H9 (cell line): ENCODE results near the gene NDE1. TPM values are rescaled to one million over a fixed set of nuclear protein-coding genes. Genes with fewer than 3 reads are reported as not detected.
A peak's percentile ranks its signal among the peaks of the same experiment; 100 is the strongest.

Experiments
- DNase-seq: peaks from one replicate; pipeline ENCODE4 v3.0.0-alpha.2; 2017
- H2AFZ ChIP-seq: one replicate; pipeline ENCODE4 v1.6.1; 2013; ENCODE audit warnings: mild to moderate bottlenecking, low read length, control low read depth, moderate library complexity
- H2AK5ac ChIP-seq: 2 replicates; pipeline ENCODE4 v1.6.1; 2013; ENCODE audit warnings: low read length, control low read depth, mixed read lengths; ENCODE audit not compliant: insufficient read length
- H2BK120ac ChIP-seq: one replicate; pipeline ENCODE4 v1.6.1; 2013; ENCODE audit warnings: low read depth, mild to moderate bottlenecking, low read length, control low read depth, inconsistent platforms; ENCODE audit not compliant: poor library complexity, severe bottlenecking
- H2BK12ac ChIP-seq: 2 replicates; pipeline ENCODE4 v1.6.1; 2013; ENCODE audit warnings: low read length, control low read depth, mixed read lengths, low read depth; ENCODE audit not compliant: insufficient read length
- H2BK15ac ChIP-seq: 2 replicates; pipeline ENCODE4 v1.6.1; 2013; ENCODE audit warnings: low read depth, low read length, control low read depth
- H2BK20ac ChIP-seq: one replicate; pipeline ENCODE4 v1.6.1; 2013; ENCODE audit warnings: low read depth, mild to moderate bottlenecking, low read length, control low read depth, inconsistent platforms; ENCODE audit not compliant: poor library complexity, severe bottlenecking
- H2BK5ac ChIP-seq: 2 replicates; pipeline ENCODE4 v1.6.1; 2013; ENCODE audit warnings: low read length, control low read depth, mixed read lengths; ENCODE audit not compliant: insufficient read length
- H3K14ac ChIP-seq: 2 replicates; pipeline ENCODE4 v1.6.1; 2013; ENCODE audit warnings: low read length, control low read depth; ENCODE audit not compliant: insufficient read depth
- H3K18ac ChIP-seq: 2 replicates; pipeline ENCODE4 v1.6.1; 2013; ENCODE audit warnings: low read depth, mild to moderate bottlenecking, mixed read lengths, low read length, control low read depth; ENCODE audit not compliant: insufficient read length
- H3K23ac ChIP-seq: 2 replicates; pipeline ENCODE4 v1.6.1; 2013; ENCODE audit warnings: low read length, control low read depth, mixed read lengths, low read depth; ENCODE audit not compliant: insufficient read length
- H3K23me2 ChIP-seq: 2 replicates; pipeline ENCODE4 v1.6.1; 2013; ENCODE audit warnings: low read depth, mild to moderate bottlenecking, mixed read lengths, low read length, control low read depth; ENCODE audit not compliant: insufficient read length, poor library complexity, severe bottlenecking
- H3K27ac ChIP-seq: 2 replicates; pipeline ENCODE4 v1.5.1; 2013; ENCODE audit warnings: low read length, control low read depth, mixed read lengths, low read depth; ENCODE audit not compliant: insufficient read length
- H3K27me3 ChIP-seq: 2 replicates; pipeline ENCODE4 v1.6.1; 2013; ENCODE audit warnings: low read length, control low read depth, inconsistent platforms; ENCODE audit not compliant: insufficient read depth
- H3K4ac ChIP-seq: 2 replicates; pipeline ENCODE4 v1.6.1; 2013; ENCODE audit warnings: low read depth, mild to moderate bottlenecking, control low read depth, inconsistent platforms, low read length, moderate library complexity
- H3K4me1 ChIP-seq: 2 replicates; pipeline ENCODE4 v1.6.1; 2013; ENCODE audit warnings: low read length, control low read depth, inconsistent platforms; ENCODE audit not compliant: insufficient read depth
- H3K4me2 ChIP-seq: 2 replicates; pipeline ENCODE4 v1.6.1; 2013; ENCODE audit warnings: low read length, control low read depth, mixed read lengths; ENCODE audit not compliant: insufficient read length, insufficient read depth
- H3K56ac ChIP-seq: 2 replicates; pipeline ENCODE4 v1.6.1; 2013; ENCODE audit warnings: low read depth, mild to moderate bottlenecking, mixed read lengths, low read length, control low read depth; ENCODE audit not compliant: insufficient read length
- H3K79me1 ChIP-seq: 2 replicates; pipeline ENCODE4 v1.6.1; 2013; ENCODE audit warnings: low read depth, mild to moderate bottlenecking, moderate library complexity, low read length, control low read depth, inconsistent platforms; ENCODE audit not compliant: insufficient read depth, poor library complexity, severe bottlenecking
- H3K79me2 ChIP-seq: 2 replicates; pipeline ENCODE4 v1.6.1; 2013; ENCODE audit warnings: low read length, control low read depth, inconsistent platforms; ENCODE audit not compliant: insufficient read depth
- H3K9ac ChIP-seq: 2 replicates; pipeline ENCODE4 v1.6.1; 2013; ENCODE audit warnings: low read length, control low read depth, mixed read lengths; ENCODE audit not compliant: insufficient read length; ENCODE audit errors: extremely low read depth
- H3K9me3 ChIP-seq: one replicate; pipeline ENCODE4 v1.6.1; 2013; ENCODE audit warnings: low read depth, low read length, inconsistent platforms; ENCODE audit not compliant: control insufficient read depth
- H3T11ph ChIP-seq: one replicate; pipeline ENCODE4 v1.6.1; 2013; ENCODE audit warnings: mild to moderate bottlenecking, low read length, control low read depth, inconsistent platforms
- H4K20me1 ChIP-seq: one replicate; pipeline ENCODE4 v1.6.1; 2013; ENCODE audit not compliant: control insufficient read depth, insufficient read length, insufficient read depth
- H4K5ac ChIP-seq: 2 replicates; pipeline ENCODE4 v1.6.1; 2013; ENCODE audit warnings: low read depth, mild to moderate bottlenecking, mixed read lengths, low read length, control low read depth; ENCODE audit not compliant: insufficient read length
- H4K8ac ChIP-seq: replicated peaks from 2 replicates; pipeline ENCODE4 v1.6.1; 2013; ENCODE audit warnings: low read length, control low read depth, mixed read lengths, low read depth; ENCODE audit not compliant: insufficient read length
- H4K91ac ChIP-seq: 2 replicates; pipeline ENCODE4 v1.6.1; 2013; ENCODE audit warnings: low read depth, mild to moderate bottlenecking, moderate library complexity, mixed read lengths, low read length, control low read depth; ENCODE audit not compliant: insufficient read length
- H3K27ac Mint-ChIP-seq, 3 experiments: 2 replicates in 2 of 3; 3 replicates in 1 of 3; pipeline ENCODE4 v1.8.0; 2020 to 2021; ENCODE audit warnings: mixed read lengths in 3 of 3, mild to moderate bottlenecking in 1 of 3, moderate library complexity in 1 of 3
- H3K27me3 Mint-ChIP-seq: 2 replicates; pipeline ENCODE4 v1.8.0; 2021; ENCODE audit warnings: low read depth, mild to moderate bottlenecking, moderate library complexity, mixed read lengths
- H3K36me3 Mint-ChIP-seq, 3 experiments: 2 replicates in 2 of 3; 3 replicates in 1 of 3; pipeline ENCODE4 v1.8.0; 2020 to 2021; ENCODE audit warnings: low read depth in 3 of 3, mixed read lengths in 3 of 3; ENCODE audit not compliant: insufficient read depth in 1 of 3
- H3K4me1 Mint-ChIP-seq, 2 experiments: 2 replicates each; pipeline ENCODE4 v1.8.0; 2020; ENCODE audit warnings: mixed read lengths in 2 of 2
- H3K4me3 Mint-ChIP-seq, 2 experiments: 2 replicates in 1 of 2; 3 replicates in 1 of 2; pipeline ENCODE4 v1.8.0; 2020 to 2021; ENCODE audit warnings: mild to moderate bottlenecking in 2 of 2, mixed read lengths in 2 of 2, moderate library complexity in 1 of 2
- H3K9me3 Mint-ChIP-seq, 2 experiments: 2 replicates in 1 of 2; 3 replicates in 1 of 2; pipeline ENCODE4 v1.8.0; 2020; ENCODE audit warnings: mild to moderate bottlenecking in 2 of 2, mixed read lengths in 2 of 2, moderate library complexity in 1 of 2
- WGBS: extraction: QIAGEN DNeasy Blood & Tissue Kit; methylation state at CpG from one replicate; pipeline ENCODE4 v1.1.7; 2013; ENCODE audit warnings: missing lambda C conversion rate, low lambda C conversion rate, mixed read lengths; ENCODE audit not compliant: insufficient read length; ENCODE audit errors: extremely low coverage; 5-methylcytosine and 5-hydroxymethylcytosine counted together
- total RNA-seq: library from RNA; stranded (reverse); gene quantifications from 2 replicates; pipeline ENCODE4 v1.2.1, GENCODE V29; 2021
- TF ChIP-seq, protein P1 (sequence below): fragments of 200-600 bp; sonication (generic); conservative IDR thresholded peaks from 3 replicates; pipeline ENCODE4 v1.8.0; 2021; ENCODE audit warnings: antibody characterized with exemption, mild to moderate bottlenecking

Gene NDE1
- total RNA-seq, 1 experiment from 2014 or later: 49.6 TPM

DNA sequence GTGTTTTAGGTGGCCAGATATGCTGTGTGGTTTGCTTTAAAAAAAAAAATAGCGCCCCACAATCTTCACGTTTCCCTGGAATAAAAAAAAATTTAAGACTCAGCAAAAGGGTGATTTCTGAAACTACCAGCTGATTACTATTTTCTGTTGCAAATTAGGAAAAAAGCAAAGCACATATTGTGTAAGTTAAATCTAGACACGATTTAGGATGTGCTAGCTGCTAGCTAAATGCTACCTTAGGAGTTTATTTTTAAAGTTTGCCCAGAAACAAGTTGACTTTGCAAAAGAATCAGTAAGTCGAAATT lies 6.1 kb upstream of the NDE1 start:
- peak overlapping the region in 1 of 3 experiments; percentile 90; a peak in 3 of 7 replicates for H3K27ac Mint-ChIP-seq
- Histone ChIP-seq H2AFZ (no peak overlapping the region), H2AK5ac (no peak overlapping the region), H3K79me2 (peaks cover 6% of the 10 kb centered on the region), H3K4me1 (no peaks in the 10 kb centered on the region), H4K5ac (no peak overlapping the region), H2BK5ac (no peak overlapping the region), H3K4ac (no peak overlapping the region), H3K18ac (no peak overlapping the region), H4K20me1 (no peaks in the 10 kb centered on the region), H3K56ac (no peak overlapping the region), H3K79me1 (peaks cover 3% of the 10 kb centered on the region), H2BK120ac (no peak overlapping the region), H3K9me3 (no peaks in the 10 kb centered on the region), H3K4me2 (peak overlapping the region; percentile 63), H3T11ph (no peak overlapping the region), H2BK15ac (no peak overlapping the region), H3K27me3 (no peaks in the 10 kb centered on the region), H3K14ac (no peak overlapping the region), H2BK20ac (no peak overlapping the region), H4K91ac (no peak overlapping the region), H3K23me2 (peaks cover 4% of the 10 kb centered on the region), H4K8ac (no peak overlapping the region), H3K23ac (no peak overlapping the region), H3K9ac (peak overlapping the region; percentile 94), H3K27ac (no peak overlapping the region), H2BK12ac (no peak overlapping the region)
- peaks cover 3% of the 10 kb centered on the region in 3 experiments; a peak in 6 of 7 replicates for H3K36me3 Mint-ChIP-seq
- H3K27me3 Mint-ChIP-seq: no peaks in the 10 kb centered on the region
- H3K4me3 Mint-ChIP-seq: peak overlapping the region; percentile 85 to 90
- H3K4me1 Mint-ChIP-seq: peaks cover 15 to 16% of the 10 kb centered on the region in 2 experiments
- TF ChIP-seq, protein P1, sequence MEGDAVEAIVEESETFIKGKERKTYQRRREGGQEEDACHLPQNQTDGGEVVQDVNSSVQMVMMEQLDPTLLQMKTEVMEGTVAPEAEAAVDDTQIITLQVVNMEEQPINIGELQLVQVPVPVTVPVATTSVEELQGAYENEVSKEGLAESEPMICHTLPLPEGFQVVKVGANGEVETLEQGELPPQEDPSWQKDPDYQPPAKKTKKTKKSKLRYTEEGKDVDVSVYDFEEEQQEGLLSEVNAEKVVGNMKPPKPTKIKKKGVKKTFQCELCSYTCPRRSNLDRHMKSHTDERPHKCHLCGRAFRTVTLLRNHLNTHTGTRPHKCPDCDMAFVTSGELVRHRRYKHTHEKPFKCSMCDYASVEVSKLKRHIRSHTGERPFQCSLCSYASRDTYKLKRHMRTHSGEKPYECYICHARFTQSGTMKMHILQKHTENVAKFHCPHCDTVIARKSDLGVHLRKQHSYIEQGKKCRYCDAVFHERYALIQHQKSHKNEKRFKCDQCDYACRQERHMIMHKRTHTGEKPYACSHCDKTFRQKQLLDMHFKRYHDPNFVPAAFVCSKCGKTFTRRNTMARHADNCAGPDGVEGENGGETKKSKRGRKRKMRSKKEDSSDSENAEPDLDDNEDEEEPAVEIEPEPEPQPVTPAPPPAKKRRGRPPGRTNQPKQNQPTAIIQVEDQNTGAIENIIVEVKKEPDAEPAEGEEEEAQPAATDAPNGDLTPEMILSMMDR: no peak
- WGBS: no CpG with 5 or more reads among the region's 4 CpGs
- no peaks in the 10 kb centered on the region for H3K9me3 Mint-ChIP-seq
- DNase-seq: no peak
